HEK293T (cell line): ENCODE measurements around the gene LRRC71.

Source experiments
- CTCF ChIA-PET: fragments of 350-600 bp; formaldehyde crosslinking; extraction: SDS; loops from one replicate; lab custom pipeline; 2021; ENCODE audit warnings: antibody characterized with exemption, inconsistent platforms; lab: Yijun Ruan, JAX
- POLR2A ChIA-PET: fragments of 350-600 bp; formaldehyde crosslinking; extraction: SDS; loops from one replicate; lab custom pipeline; 2020; ENCODE audit warnings: antibody characterized with exemption, inconsistent platforms; lab: Yijun Ruan, JAX
- DNase-seq: peaks from one replicate; pipeline ENCODE4 v3.0.0; 2012; ENCODE audit warnings: mixed read lengths; ENCODE audit errors: extremely low spot score
- ARNT ChIP-seq: fragments of 450-650 bp; IDR thresholded peaks from 2 replicates; pipeline ENCODE4 v1.6.1; 2017; ENCODE audit warnings: mild to moderate bottlenecking
- BHLHE40 ChIP-seq: fragments of 450-650 bp; IDR thresholded peaks from 2 replicates; pipeline ENCODE4 v1.6.1; 2016; ENCODE audit warnings: mild to moderate bottlenecking, moderate library complexity, borderline replicate concordance
- CTBP1 ChIP-seq: fragments of 450-650 bp; IDR thresholded peaks from 2 replicates; pipeline ENCODE4 v1.6.1; 2016; ENCODE audit warnings: borderline replicate concordance
- ELF4 ChIP-seq: fragments of 450-650 bp; IDR thresholded peaks from 2 replicates; pipeline ENCODE4 v1.6.1; 2017; ENCODE audit warnings: antibody characterized with exemption
- FOXA1 ChIP-seq: fragments of 450-650 bp; IDR thresholded peaks from 2 replicates; pipeline ENCODE4 v1.6.1; 2016; ENCODE audit warnings: mild to moderate bottlenecking
- FOXK2 ChIP-seq: fragments of 450-650 bp; IDR thresholded peaks from 2 replicates; pipeline ENCODE4 v1.6.1; 2016; ENCODE audit warnings: mild to moderate bottlenecking
- FOXM1 ChIP-seq: fragments of 450-650 bp; IDR thresholded peaks from 2 replicates; pipeline ENCODE4 v1.6.1; 2017; ENCODE audit warnings: mild to moderate bottlenecking, borderline replicate concordance
- HDGF ChIP-seq: fragments of 450-650 bp; IDR thresholded peaks from 2 replicates; pipeline ENCODE4 v1.6.1; 2017; ENCODE audit warnings: antibody characterized with exemption, borderline replicate concordance
- L3MBTL2 ChIP-seq: fragments of 450-650 bp; conservative IDR thresholded peaks from 2 replicates; pipeline ENCODE4 v1.6.1; 2016; ENCODE audit warnings: mild to moderate bottlenecking
- LEF1 ChIP-seq: fragments of 450-650 bp; IDR thresholded peaks from 2 replicates; pipeline ENCODE4 v1.6.1; 2017; ENCODE audit warnings: mild to moderate bottlenecking, borderline replicate concordance
- NFRKB ChIP-seq: fragments of 450-650 bp; IDR thresholded peaks from 2 replicates; pipeline ENCODE4 v1.6.1; 2016; ENCODE audit warnings: mild to moderate bottlenecking, moderate library complexity
- PKNOX1 ChIP-seq: fragments of 450-650 bp; IDR thresholded peaks from 2 replicates; pipeline ENCODE4 v1.6.1; 2016
- SP1 ChIP-seq: fragments of 450-650 bp; IDR thresholded peaks from 2 replicates; pipeline ENCODE4 v1.6.1; 2017
- SUZ12 ChIP-seq: fragments of 450-650 bp; IDR thresholded peaks from 2 replicates; pipeline ENCODE4 v1.6.1; 2016; ENCODE audit warnings: mild to moderate bottlenecking
- TARDBP ChIP-seq: fragments of 450-650 bp; IDR thresholded peaks from 2 replicates; pipeline ENCODE4 v1.6.1; 2016
- ZNF384 ChIP-seq: fragments of 450-650 bp; IDR thresholded peaks from 2 replicates; pipeline ENCODE4 v1.6.1; 2016

LRRC71 gene

GRCh38 chr1:156885880-156886355 lies 34.5 kb upstream of the LRRC71 start:
- ChIA-PET CTCF (interaction anchor here (1.5 to 2.1 kb wide), 2 partner anchors 160 to 225 kb away, joined by 3 to 11 read pairs; no protein-coding TSS in a partner anchor), POLR2A (no interaction called here)
- no peak for DNase-seq
- TF ChIP-seq SP1: no peak
- no peak for TF ChIP-seq TARDBP
- no peak for TF ChIP-seq FOXK2
- no peak for TF ChIP-seq HDGF
- TF ChIP-seq ELF4: no peak
- TF ChIP-seq ZNF384: no peak
- TF ChIP-seq CTBP1: no peak
- no peak for TF ChIP-seq LEF1
- TF ChIP-seq L3MBTL2: no peak
- no peak for TF ChIP-seq FOXA1
- TF ChIP-seq ARNT: no peak
- TF ChIP-seq NFRKB: no peak
- TF ChIP-seq BHLHE40: no peak
- TF ChIP-seq PKNOX1: no peak
- TF ChIP-seq FOXM1: no peak
- no peak for TF ChIP-seq SUZ12

GRCh38 chr1:156886583-156887281 lies 33.7 kb upstream of the LRRC71 start:
- ChIA-PET POLR2A (interaction anchor here (0.5 kb wide), 1 partner anchor 226 kb away, joined by 4 read pairs; no protein-coding TSS in a partner anchor), CTCF (interaction anchor here (1.1 to 2.1 kb wide), 8 partner anchors 27 to 226 kb away, joined by 3 to 11 read pairs (median 6); partner anchors contain the start of gene LRRC71)
- no peak for TF ChIP-seq FOXM1
- DNase-seq: no peak

DNA sequence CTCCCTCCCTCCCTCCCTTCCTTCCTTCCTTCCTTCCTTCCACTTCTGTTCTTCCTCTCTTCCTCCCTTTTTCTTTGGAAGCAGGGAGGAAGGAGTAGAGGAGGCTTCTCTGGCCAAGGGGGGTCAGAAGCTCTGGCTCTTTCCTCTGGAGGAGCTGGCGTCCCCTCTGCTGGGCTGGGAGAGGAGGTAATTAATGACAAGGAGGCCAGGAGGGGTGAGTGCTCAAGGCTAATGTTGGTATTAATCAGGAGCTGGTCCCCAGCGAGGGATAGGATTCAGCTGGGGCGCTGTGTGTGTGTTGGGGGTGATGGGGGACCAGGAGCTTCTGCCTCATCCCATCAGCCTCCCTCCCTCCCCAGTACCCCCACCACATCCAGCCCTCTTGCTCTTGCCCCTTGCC lies 33.1 kb upstream of the LRRC71 start:
- no peak for DNase-seq
- CTCF ChIA-PET: interaction anchor here (1.1 to 2.1 kb wide), 9 partner anchors 23 to 198 kb away, joined by 3 to 11 read pairs (median 5); partner anchors contain the start of gene LRRC71
- POLR2A ChIA-PET: interaction anchor here (0.5 kb wide), 1 partner anchor 226 kb away, joined by 4 read pairs; no protein-coding TSS in a partner anchor
- no peak for TF ChIP-seq NFRKB
- no peak for TF ChIP-seq FOXK2
- no peak for TF ChIP-seq SP1
- TF ChIP-seq L3MBTL2: no peak
- no peak for TF ChIP-seq HDGF
- no peak for TF ChIP-seq SUZ12
- TF ChIP-seq LEF1: no peak
- no peak for TF ChIP-seq ELF4
- no peak for TF ChIP-seq BHLHE40
- no peak for TF ChIP-seq CTBP1
- no peak for TF ChIP-seq TARDBP
- no peak for TF ChIP-seq FOXA1
- TF ChIP-seq PKNOX1: no peak

GRCh38 chr1:156887734-156888133 lies 32.7 kb upstream of the LRRC71 start:
- POLR2A ChIA-PET: interaction anchor here (0.9 kb wide), 1 partner anchor 159 kb away, joined by 4 read pairs; the partner anchor contains the start of genes ISG20L2 and METTL25B

More at GRCh38 chr1:156887734-156888133, 32.7 kb upstream of the LRRC71 start:
- CTCF ChIA-PET: interaction anchor here (1.1 to 2.1 kb wide), 9 partner anchors 23 to 198 kb away, joined by 3 to 11 read pairs (median 5); partner anchors contain the start of gene LRRC71
- TF ChIP-seq PKNOX1 (no peak), ARNT (no peak), FOXK2 (no peak), ELF4 (no peak), FOXM1 (no peak), L3MBTL2 (no peak), BHLHE40 (no peak), TARDBP (no peak), SP1 (no peak), FOXA1 (no peak), HDGF (no peak), SUZ12 (no peak), CTBP1 (no peak), NFRKB (no peak), ZNF384 (no peak)
- no peak for DNase-seq
